ENCODE data around the gene BICRA. TPM values are rescaled to one million over a fixed set of nuclear protein-coding genes. Genes with fewer than 3 reads are reported as not detected.

BICRA gene
- total and polyA plus RNA-seq, 2 of the 8 experiments (the other 6 are each of a cell fraction or from before 2014, with no cell fraction given) = 1.5 to 29.2 TPM

- TF ChIP-seq NANOG (IDR thresholded peaks at IDR 0.05; ENCODE audit: insufficient read depth, low read depth, low read length, poor library complexity, severe bottlenecking) = no peak
- TF ChIP-seq JUN (IDR thresholded peaks at IDR 0.05; ENCODE audit: low read depth, low read length) = no peak
Observed at GRCh38 chr19:47601180-47601904, 7.6 kb upstream of the BICRA start (continued).

All from H1 (cell line).